Transverse colon (tissue), 4 donors: ENCODE results near the gene KCNN3. TPM values are rescaled to one million over a fixed set of nuclear protein-coding genes. Genes with fewer than 3 reads are reported as not detected.
A peak's percentile ranks its signal among the peaks of the same experiment; 100 is the strongest.

Experiments
- DNase-seq: peaks from one replicate; pipeline ENCODE4 v3.0.0-alpha.2; 2019
- H3K27ac ChIP-seq, 4 donors: fragments of 200-600 bp; sonication (generic); 2 replicates each; pipeline ENCODE4 v1.5.1; 2016 to 2018; ENCODE audit warnings: inconsistent platforms in 4 of 4
- H3K27me3 ChIP-seq: fragments of 200-600 bp; sonication (generic); 2 replicates; pipeline ENCODE4 v1.5.1; 2017; ENCODE audit warnings: inconsistent platforms
- H3K36me3 ChIP-seq, 4 donors: fragments of 200-600 bp; sonication (generic); 2 replicates each; pipeline ENCODE4 v1.5.1; 2017 to 2019; ENCODE audit warnings: inconsistent platforms in 4 of 4
- H3K4me1 ChIP-seq, 4 donors: fragments of 200-600 bp; sonication (generic); 2 replicates each; pipeline ENCODE4 v1.5.1; 2017 to 2020; ENCODE audit warnings: inconsistent platforms in 4 of 4
- H3K4me3 ChIP-seq, 4 donors: fragments of 200-600 bp; sonication (generic); 1 replicate in 1 of 4; 2 replicates in 3 of 4; pipeline versions ENCODE4 v1.5.1 to v1.6.1; 2017 to 2019; ENCODE audit warnings: inconsistent platforms in 4 of 4
- H3K9me3 ChIP-seq, 2 donors: fragments of 200-600 bp; sonication (generic); 2 replicates each; pipeline ENCODE4 v1.5.1; 2017 to 2019; ENCODE audit warnings: inconsistent platforms in 2 of 2
- EP300 ChIP-seq: sonication (generic); formaldehyde crosslinking; IDR thresholded peaks from one replicate; pipeline ENCODE4 v1.6.1; 2017; ENCODE audit warnings: antibody characterized with exemption, low read depth
- POLR2A ChIP-seq: fragments of 450-650 bp; IDR thresholded peaks from one replicate; pipeline ENCODE4 v1.6.1; 2016; ENCODE audit warnings: antibody characterized with exemption, mild to moderate bottlenecking, moderate library complexity
- POLR2AphosphoS5 ChIP-seq, 3 donors: sonication (generic); formaldehyde crosslinking; IDR thresholded peaks; one replicate each; pipeline ENCODE4 v1.6.1; 2016; ENCODE audit warnings: antibody characterized with exemption in 3 of 3
- WGBS, 2 donors: methylation state at CpG; one replicate each; pipeline ENCODE4 v1.1.5; 2018; ENCODE audit warnings: low coverage in 1 of 2; 5-methylcytosine and 5-hydroxymethylcytosine counted together
- in situ Hi-C, 4 donors: fragments of 200-750 bp; cut with MboI; loops; one replicate each; pipeline versions ENCODE4 v1.15.0 to v1.15.1; 2017; ENCODE audit warnings: low sequenced_read_pairs in 3 of 4, low pct_ligation_motif_present in 1 of 4, low pct_unique_long_range_greater_than_20kb in 1 of 4
- intact Hi-C: fragments of 100-400 bp; cut with DNase I; formaldehyde crosslinking; loops from one replicate; pipeline ENCODE4 v1.15.1; 2023; ENCODE audit warnings: low total_unique reads
- total RNA-seq, 4 donors: library from RNA; depleted of rRNA; stranded (reverse); fragments of >200 nt; gene quantifications; one replicate each; pipeline ENCODE4 v1.1.0, GENCODE V29; 2016
- TF ChIP-seq, protein P1 (sequence below), 5 experiments: fragments of 200-600 bp in 3 of 5; fragments of 450-650 bp in 2 of 5; sonication (generic) in 3 of 5; IDR thresholded peaks; 1 replicate in 2 of 5; 2 replicates in 3 of 5; pipeline ENCODE4 v1.5.1; 2016 to 2017; ENCODE audit warnings: antibody characterized with exemption in 5 of 5, inconsistent platforms in 3 of 5, mild to moderate bottlenecking in 2 of 5, moderate library complexity in 1 of 5

KCNN3 gene
- total RNA-seq, 4 donors from 2014 or later: 2.3 to 5.0 (median 3.5) TPM

DNA sequence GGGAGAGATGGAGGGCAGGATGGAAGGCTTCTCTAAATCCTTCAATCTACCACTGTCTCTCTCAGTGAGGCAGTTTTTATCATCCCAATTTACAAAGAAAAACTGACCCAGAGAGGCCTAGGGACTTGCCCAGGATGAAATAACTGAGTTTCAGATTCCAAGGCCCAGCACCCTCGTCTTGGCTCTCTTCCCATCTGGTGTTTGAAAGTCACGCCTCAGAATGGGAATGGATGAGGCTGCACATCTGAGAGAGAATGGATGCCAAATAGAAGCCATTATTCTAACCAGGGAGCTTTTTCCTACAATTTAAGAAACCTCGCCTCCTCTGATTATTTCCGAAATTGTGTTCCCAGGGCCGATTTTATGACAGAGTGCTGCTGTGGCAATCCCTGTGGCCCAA, 10.6 kb upstream of the KCNN3 start:
- Histone ChIP-seq H3K4me1 (peaks cover 0 to 8% (median 3%) of the 10 kb centered on the region in 4 donors), H3K9me3 (no peaks in the 10 kb centered on the region), H3K36me3 (no peaks in the 10 kb centered on the region), H3K4me3 (no peak overlapping the region), H3K27me3 (no peaks in the 10 kb centered on the region), H3K27ac (no peak overlapping the region)
- in situ Hi-C loops (loop anchor here in 3 of 4 donors (10.0 to 25.0 kb wide), 5 partner anchors 216 to 396 kb away; partner anchors contain the start of genes CHRNB2 (in 1 of the 3) and UBE2Q1 (in 1 of the 3)), intact Hi-C loops (no loop called here)
- TF ChIP-seq EP300: no peak
- TF ChIP-seq POLR2AphosphoS5 (IDR thresholded peaks at IDR 0.05): no peak
- no peak for TF ChIP-seq POLR2A
- TF ChIP-seq, protein P1, sequence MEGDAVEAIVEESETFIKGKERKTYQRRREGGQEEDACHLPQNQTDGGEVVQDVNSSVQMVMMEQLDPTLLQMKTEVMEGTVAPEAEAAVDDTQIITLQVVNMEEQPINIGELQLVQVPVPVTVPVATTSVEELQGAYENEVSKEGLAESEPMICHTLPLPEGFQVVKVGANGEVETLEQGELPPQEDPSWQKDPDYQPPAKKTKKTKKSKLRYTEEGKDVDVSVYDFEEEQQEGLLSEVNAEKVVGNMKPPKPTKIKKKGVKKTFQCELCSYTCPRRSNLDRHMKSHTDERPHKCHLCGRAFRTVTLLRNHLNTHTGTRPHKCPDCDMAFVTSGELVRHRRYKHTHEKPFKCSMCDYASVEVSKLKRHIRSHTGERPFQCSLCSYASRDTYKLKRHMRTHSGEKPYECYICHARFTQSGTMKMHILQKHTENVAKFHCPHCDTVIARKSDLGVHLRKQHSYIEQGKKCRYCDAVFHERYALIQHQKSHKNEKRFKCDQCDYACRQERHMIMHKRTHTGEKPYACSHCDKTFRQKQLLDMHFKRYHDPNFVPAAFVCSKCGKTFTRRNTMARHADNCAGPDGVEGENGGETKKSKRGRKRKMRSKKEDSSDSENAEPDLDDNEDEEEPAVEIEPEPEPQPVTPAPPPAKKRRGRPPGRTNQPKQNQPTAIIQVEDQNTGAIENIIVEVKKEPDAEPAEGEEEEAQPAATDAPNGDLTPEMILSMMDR (IDR thresholded peaks at IDR 0.05): no peak
- DNase-seq: no peak
- WGBS, 2 donors: 69 to 80% methylated on average over 1 to 5 of the region's 5 CpGs

DNA sequence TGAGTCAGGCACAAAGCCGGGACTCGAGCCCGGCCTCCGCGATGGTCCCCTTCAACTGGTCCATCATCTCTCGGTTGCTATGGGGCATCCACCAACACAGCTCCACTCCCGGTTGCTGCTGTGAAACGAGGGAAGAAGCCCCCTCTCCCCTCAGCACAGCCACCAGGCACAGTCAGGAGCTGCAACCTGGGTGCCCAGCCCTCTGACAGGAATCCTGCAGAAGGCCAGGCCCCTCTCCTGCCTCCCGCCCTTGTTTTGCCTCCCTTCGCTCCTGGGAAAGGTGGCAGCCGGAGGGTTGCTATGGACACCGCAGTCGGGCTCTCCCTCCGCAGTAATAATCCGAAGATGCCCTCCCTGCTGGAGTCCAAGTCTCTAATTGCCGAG, 8.9 kb upstream of the KCNN3 start:
- in situ Hi-C loops: loop anchor here in 2 of 4 donors (10.0 to 25.0 kb wide), 3 partner anchors 214 to 317 kb away; partner anchors contain the start of genes CHRNB2 (in 1 of the 2) and UBE2Q1 (in 1 of the 2)
- H3K27me3 ChIP-seq: no peaks in the 10 kb centered on the region
- DNase-seq: no peak

DNA sequence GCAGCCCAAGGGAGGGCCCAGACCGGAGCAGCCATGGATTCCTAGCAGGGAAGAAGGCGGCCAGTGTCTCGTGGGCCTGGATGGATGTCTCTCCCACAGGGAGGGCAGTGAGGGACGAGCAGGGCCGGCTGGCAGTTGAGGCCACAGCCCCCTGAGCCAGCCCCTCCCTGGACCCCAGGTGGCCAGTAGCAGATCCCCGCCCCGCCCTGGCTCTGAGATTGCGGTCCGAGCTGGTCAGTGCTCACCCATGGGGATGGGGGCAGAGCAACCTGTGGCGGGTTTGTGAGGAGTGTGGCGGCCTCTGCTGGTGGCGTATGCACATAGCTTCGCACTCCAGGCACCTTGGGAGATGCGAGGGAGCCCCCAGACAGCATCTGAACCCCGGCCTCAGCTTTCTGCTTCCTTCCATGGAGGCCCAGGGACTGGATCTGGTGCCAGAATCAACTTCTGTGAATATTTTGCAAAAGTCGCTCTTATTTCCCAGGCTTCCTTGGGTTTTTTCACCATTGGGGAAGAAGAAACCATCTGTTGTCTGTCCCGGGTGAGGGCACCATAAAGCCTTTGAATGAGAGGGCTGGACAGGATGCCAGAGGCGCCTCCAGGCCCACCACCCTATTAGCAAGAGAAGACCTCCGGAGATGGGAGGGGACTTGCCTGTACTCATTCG, 8.4 kb upstream of the KCNN3 start:
- Histone ChIP-seq H3K9me3 (no peaks in the 10 kb centered on the region), H3K36me3 (no peaks in the 10 kb centered on the region), H3K4me1 (peaks cover 0 to 8% (median 3%) of the 10 kb centered on the region in 4 donors), H3K4me3 (no peak overlapping the region), H3K27me3 (no peaks in the 10 kb centered on the region), H3K27ac (no peak overlapping the region)
- TF ChIP-seq, protein P1 (IDR thresholded peaks at IDR 0.05): peak; percentile 81 to 87 (median 85)
- no peak for TF ChIP-seq POLR2AphosphoS5 (IDR thresholded peaks at IDR 0.05)
- in situ Hi-C loops (loop anchor here in 2 of 4 donors (10.0 to 25.0 kb wide), 3 partner anchors 214 to 316 kb away; partner anchors contain the start of genes CHRNB2 (in 1 of the 2) and UBE2Q1 (in 1 of the 2)), intact Hi-C loops (loop anchor here (10.0 kb wide), 2 partner anchors 204 to 314 kb away; partner anchors contain the start of gene CHRNB2)
- DNase-seq: peak; percentile 80
- 23% methylated on average over 17 of the region's 20 CpGs; no CpG with 5 or more reads in 1 of the 2 donors for WGBS, 2 donors

More for the DNA sequence above, 8.9 kb upstream of the KCNN3 start:
- Histone ChIP-seq H3K4me1 (peaks cover 0 to 8% (median 3%) of the 10 kb centered on the region in 4 donors), H3K9me3 (no peaks in the 10 kb centered on the region), H3K27ac (no peak overlapping the region), H3K36me3 (no peaks in the 10 kb centered on the region), H3K4me3 (no peak overlapping the region)
- WGBS, 2 donors: 82% methylated on average over 8 of the region's 16 CpGs; no CpG with 5 or more reads in 1 of the 2 donors
- intact Hi-C loops: loop anchor here (10.0 kb wide), 2 partner anchors 204 to 314 kb away; partner anchors contain the start of gene CHRNB2
- TF ChIP-seq EP300 (no peak), POLR2A (no peak), POLR2AphosphoS5 (IDR thresholded peaks at IDR 0.05) (no peak)
- TF ChIP-seq, protein P1 (IDR thresholded peaks at IDR 0.05): no peak

DNA sequence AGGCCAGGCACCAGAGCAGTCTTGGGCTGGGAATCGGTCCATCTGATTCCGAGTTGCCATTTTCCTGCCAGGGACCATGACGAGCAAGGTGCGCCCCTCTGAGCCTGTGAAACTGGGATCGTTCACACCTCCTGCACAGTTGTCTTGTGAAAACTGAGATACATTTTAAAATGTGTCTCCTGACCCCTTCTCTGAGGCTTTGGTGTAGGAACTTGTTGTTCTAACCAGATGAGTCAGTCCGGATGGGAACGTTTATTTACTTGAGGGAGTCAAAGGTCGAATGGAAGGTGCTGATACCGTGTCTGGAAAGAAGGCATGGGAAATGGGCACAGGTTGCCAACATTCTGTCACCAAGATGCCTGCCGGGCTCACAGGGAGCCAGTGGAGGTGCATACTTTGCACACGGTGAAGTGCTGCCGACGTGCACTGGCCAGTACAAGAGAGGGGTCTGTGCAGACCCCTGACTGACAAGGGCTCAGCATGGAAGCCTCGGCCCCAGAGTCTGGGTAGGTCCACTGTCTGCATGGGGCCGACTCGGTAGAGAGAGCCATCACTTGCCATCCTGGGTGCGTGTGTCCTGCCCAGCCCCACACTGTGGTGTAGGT, 7.4 kb upstream of the KCNN3 start:
- in situ Hi-C loops: loop anchor here in 2 of 4 donors (10.0 to 25.0 kb wide), 3 partner anchors 213 to 315 kb away; partner anchors contain the start of genes CHRNB2 (in 1 of the 2) and UBE2Q1 (in 1 of the 2)
- Histone ChIP-seq H3K27me3 (no peaks in the 10 kb centered on the region), H3K4me1 (peaks cover 0 to 8% (median 3%) of the 10 kb centered on the region in 4 donors), H3K9me3 (no peaks in the 10 kb centered on the region), H3K4me3 (no peak overlapping the region), H3K27ac (peak overlapping the region in 1 of 4 donors; percentile 30), H3K36me3 (no peaks in the 10 kb centered on the region)
- intact Hi-C loops: loop anchor here (10.0 kb wide), 2 partner anchors 203 to 313 kb away; partner anchors contain the start of gene CHRNB2
- no peak for DNase-seq
- no peak for TF ChIP-seq POLR2AphosphoS5 (IDR thresholded peaks at IDR 0.05)
- TF ChIP-seq, protein P1 (IDR thresholded peaks at IDR 0.05): no peak
- TF ChIP-seq EP300: no peak
- TF ChIP-seq POLR2A: no peak
- 73% methylated on average over 14 of the region's 17 CpGs; no CpG with 5 or more reads in 1 of the 2 donors for WGBS, 2 donors
